ENCODE results near the gene MS4A14.
"Not testable (repeated sequence)": the region's sequence is repeated elsewhere in the genome, so short reads cannot be mapped to it uniquely, and the experiment has no call there.

Gene MS4A14, protein sequence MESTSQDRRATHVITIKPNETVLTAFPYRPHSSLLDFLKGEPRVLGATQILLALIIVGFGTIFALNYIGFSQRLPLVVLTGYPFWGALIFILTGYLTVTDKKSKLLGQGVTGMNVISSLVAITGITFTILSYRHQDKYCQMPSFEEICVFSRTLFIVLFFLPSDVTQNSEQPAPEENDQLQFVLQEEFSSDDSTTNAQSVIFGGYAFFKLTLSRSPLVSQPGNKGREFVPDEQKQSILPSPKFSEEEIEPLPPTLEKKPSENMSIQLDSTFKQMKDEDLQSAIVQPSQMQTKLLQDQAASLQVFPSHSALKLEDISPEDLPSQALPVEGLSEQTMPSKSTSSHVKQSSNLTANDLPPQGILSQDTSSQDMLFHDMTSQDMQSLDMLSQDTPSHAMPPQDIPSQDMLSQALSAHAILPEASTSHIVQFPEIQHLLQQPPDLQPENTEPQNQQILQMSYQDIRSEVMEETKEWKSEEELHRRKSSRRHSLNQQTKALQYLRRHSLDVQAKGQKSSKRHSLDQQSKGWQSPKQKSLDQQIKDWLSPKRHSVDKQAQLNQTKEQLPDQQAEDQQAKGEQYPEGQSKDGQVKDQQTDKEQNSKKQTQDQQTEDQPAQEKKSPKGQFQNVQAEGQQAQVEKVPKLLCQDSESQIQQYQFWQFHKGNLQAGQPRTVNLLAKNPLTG

DNA sequence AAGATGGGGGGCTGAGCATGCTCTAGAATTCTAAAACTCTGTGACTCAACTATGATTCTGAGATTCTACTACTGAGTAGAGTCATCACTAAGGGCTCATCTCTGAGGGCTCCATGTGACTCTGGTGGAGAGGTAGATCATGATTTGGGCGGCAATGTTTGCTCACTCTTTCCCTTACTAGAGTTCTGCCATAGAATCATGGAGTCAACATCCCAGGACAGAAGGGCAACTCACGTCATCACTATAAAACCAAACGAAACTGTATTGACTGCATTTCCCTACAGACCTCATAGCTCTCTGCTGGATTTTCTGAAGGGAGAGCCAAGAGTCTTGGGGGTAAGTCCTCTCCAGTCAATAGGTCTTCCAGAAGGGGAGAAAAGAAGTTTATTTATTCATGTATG, at the start of gene MS4A14:
Gene MS4A14 (plus strand): TSS at position 78 of the 400 bp plus-strand sequence. CDS start 120 bp downstream, at position 198.
- no peak for DNase-seq
- intact Hi-C loops (cut with DNase I): no loop called here

- DNase-seq: no peak
- intact Hi-C loops (cut with DNase I): no loop called here
Observed at GRCh38 chr11:60347084-60347797, 49.0 kb upstream of the MS4A14 start.

GRCh38 chr11:60348116-60348515, 48.1 kb upstream of the MS4A14 start:
- intact Hi-C loops (cut with DNase I): no loop called here
- DNase-seq: no peak

DNA sequence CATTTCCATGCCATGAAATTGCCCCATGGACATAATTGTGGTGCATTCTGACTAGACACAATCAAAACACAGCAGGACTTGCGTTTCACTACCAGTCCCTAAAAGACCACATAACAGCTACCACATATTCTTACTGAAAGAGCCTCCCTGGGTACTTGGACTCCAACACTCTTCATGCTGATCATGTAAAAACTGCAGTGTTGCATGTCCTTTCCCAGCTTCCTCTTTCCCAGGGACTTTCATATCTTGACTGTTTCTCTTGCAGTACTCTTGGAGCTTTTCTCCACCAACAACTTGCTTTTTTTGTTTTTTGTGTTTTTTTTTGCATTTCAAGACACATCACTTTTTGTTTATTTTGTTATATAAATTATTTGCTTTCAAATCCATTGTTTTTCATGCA, 46.3 kb upstream of the MS4A14 start:
- intact Hi-C loops (cut with DNase I): no loop called here
- DNase-seq: no peak

GRCh38 chr11:60357771-60358170, 38.5 kb upstream of the MS4A14 start:
- intact Hi-C loops (cut with DNase I): no loop called here
- no peak for DNase-seq

- intact Hi-C loops (cut with DNase I): loop anchor here (5.0 kb wide), 1 partner anchor 257 kb away; no protein-coding TSS in a partner anchor
- no peak for DNase-seq
Observed at GRCh38 chr11:60360621-60361020, 35.6 kb upstream of the MS4A14 start.

DNA sequence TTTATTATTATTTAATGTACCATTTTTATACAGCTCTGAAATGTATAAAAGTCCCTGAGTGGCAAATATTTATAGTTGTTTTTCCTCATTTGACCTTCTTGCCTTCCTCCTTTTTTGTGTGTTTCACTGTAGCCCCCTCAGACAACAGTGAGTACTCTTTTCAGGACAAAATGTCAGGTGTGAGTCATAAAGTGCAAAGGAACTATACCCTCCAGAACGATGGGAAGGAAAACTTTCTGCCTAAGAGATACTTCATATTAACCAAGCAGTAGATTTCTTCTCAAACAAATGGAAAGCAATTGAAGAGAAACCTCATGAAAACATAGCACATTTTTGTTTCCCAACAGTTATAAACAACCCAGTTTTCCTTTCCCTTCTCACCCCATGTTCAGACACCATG, 34.0 kb upstream of the MS4A14 start:
- intact Hi-C loops (cut with DNase I): loop anchor here (5.0 kb wide), 1 partner anchor 255 kb away; no protein-coding TSS in a partner anchor
- no peak for DNase-seq

DNA sequence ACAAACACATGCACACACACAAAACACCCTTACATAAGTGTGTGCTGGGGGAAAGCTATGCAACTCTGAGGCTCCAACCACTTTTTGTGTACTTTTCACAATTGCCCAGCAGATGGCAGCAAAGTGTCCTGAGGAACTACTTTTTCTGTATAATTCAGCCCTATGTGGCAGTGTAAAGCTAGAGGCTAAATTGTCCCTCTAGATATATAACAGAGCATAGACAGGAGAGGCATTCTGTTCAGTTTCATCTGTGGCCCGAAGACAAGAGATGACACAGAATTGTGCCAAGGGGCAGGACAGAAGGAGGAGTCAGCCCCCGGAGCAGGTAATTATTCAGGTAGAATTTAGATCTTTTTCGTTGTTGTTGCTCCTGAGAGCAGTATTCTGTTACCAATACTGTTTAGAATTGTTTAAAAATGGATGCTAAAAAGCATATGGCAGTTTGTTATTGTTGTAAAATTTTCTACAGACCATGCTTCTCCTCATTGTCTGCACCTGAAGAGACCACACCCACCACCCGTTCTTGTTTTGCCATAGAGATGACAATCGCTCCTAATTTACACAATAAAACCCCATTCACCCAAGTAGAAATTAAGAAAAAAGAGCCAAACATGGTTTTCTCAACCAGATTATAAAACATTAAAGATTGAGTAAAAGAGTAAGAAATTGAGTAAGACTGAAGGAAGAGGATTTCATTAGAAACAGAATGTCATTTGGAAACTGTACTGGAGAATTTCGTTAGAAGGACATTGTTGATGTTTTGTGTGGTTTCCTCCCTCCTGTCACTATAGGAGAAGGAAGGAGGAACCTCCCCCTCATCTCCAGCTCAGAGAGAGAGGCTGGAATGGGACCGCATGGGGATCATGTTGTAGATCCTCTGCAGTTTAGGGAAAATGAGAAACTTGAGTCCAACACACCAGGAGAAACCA, 32.5 kb upstream of the MS4A14 start:
- DNase-seq: peak in 6 of 10 donors; percentile 19 to 86 (median 54)
- intact Hi-C loops (cut with DNase I): loop anchor here (5.0 kb wide), 1 partner anchor 253 kb away; no protein-coding TSS in a partner anchor

DNA sequence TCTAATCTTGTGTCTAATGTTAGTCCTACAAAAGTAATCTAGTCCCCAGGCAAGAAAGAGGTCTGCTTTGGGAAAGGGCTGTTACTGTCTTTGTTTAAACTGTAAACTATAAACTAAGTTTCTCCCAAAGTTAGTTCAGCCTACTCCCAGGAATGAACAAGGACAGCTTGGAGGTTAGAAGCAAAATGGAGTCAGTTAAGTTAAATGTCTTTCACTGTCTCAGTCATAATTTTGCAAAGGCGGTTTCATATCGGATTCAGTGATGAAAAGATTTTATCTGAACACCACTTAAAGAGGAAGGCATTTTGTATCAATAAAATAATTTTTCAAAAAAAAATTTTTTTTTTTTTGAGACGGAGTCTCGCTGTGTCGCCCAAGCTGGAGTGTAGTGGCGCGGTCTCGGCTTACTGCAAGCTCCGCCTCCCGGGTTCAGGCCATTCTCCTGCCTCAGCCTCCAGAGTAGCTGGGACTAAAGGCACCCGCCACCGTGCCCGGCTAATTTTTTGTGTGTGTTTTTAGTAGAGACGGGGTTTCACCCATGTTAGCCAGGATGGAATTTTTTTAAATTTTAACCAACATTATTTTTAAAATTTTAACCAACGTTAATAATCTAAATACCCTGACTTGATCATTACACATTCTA, 29.9 kb upstream of the MS4A14 start:
- peak in 1 of 10 donors; percentile 82 for DNase-seq
- intact Hi-C loops (cut with DNase I): not testable (repeated sequence)

GRCh38 chr11:60367009-60367408, 29.2 kb upstream of the MS4A14 start:
- intact Hi-C loops (cut with DNase I): no loop called here
- no peak for DNase-seq

- DNase-seq: no peak
- intact Hi-C loops (cut with DNase I): no loop called here
Observed at GRCh38 chr11:60367896-60368295, 28.4 kb upstream of the MS4A14 start.

GRCh38 chr11:60370252-60370810, 25.9 kb upstream of the MS4A14 start:
- intact Hi-C loops (cut with DNase I): no loop called here
- DNase-seq: no peak

GRCh38 chr11:60370811-60371298, 25.4 kb upstream of the MS4A14 start:
- DNase-seq: no peak
- intact Hi-C loops (cut with DNase I): no loop called here

- DNase-seq: no peak
- intact Hi-C loops (cut with DNase I): no loop called here
Observed at GRCh38 chr11:60371386-60371785, 24.9 kb upstream of the MS4A14 start.

DNA sequence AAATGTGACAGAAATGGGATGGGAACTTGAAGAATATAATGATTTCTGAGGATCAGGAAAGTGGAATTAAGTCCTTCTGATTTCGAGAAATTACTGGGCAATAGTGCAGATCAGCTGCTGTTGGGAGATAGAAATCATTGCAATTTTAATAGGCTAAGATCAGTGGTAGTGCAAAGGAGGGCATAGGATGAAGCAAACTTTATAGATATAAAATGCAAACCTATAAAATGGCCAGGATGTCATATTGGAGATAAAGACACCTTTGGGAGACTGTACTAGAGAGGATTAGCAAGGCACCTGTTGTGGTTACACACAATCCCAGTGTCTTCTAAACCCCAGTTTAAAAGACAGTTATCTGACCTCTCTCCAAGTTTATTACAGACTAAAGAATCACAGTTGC, 24.4 kb upstream of the MS4A14 start:
- no peak for DNase-seq
- intact Hi-C loops (cut with DNase I): no loop called here

DNA sequence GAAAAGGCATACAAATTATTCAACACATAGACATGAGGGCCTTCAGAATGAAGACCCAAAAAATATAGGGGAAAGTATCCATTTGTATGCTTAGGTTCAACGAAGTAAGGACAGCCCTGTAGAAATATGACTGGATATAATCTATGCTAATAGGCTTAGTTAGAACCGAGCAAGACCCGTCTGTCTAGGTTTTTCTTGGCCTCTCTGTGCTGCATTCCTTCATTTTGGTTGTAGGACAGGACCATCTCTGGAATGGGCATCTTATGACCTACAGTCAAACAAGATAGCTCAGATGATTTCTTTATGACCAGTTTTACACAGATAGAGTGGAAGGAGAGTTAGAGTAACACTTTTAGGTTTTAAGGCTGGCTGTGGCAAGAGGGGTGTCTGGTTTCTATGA, 23.5 kb upstream of the MS4A14 start:
- no peak for DNase-seq
- intact Hi-C loops (cut with DNase I): no loop called here

- intact Hi-C loops (cut with DNase I): no loop called here
- DNase-seq: no peak
Observed at GRCh38 chr11:60375316-60375715, 20.9 kb upstream of the MS4A14 start.

GRCh38 chr11:60376601-60377000, 19.7 kb upstream of the MS4A14 start:
- intact Hi-C loops (cut with DNase I): no loop called here
- DNase-seq: no peak
